Upper lobe of left lung (tissue), 6 donors: ENCODE measurements around the gene DEK. TPM values are rescaled to one million over a fixed set of nuclear protein-coding genes. Genes with fewer than 3 reads are reported as not detected.

ENCODE experiments used
- ATAC-seq, 2 donors: fragments of 200-7000 bp; cut with Tn5 transposase; one replicate each; pipeline ENCODE4 v1.9.1; 2022; ENCODE audit warnings: mild to moderate bottlenecking in 2 of 2, moderate library complexity in 2 of 2; ENCODE audit not compliant: low FRiP score in 2 of 2
- DNase-seq, 2 donors: peaks; one replicate each; pipeline ENCODE4 v3.0.0-alpha.2; 2019 to 2020
- H3K27ac ChIP-seq, 4 donors: fragments of 200-600 bp; sonication (generic); one replicate each; pipeline ENCODE4 v1.5.1; 2016 to 2019
- H3K27me3 ChIP-seq, 4 donors: fragments of 200-600 bp; sonication (generic); one replicate each; pipeline ENCODE4 v1.5.1; 2017 to 2019
- H3K36me3 ChIP-seq, 4 donors: fragments of 200-600 bp; sonication (generic); one replicate each; pipeline ENCODE4 v1.5.1; 2016 to 2019
- H3K4me1 ChIP-seq, 4 donors: fragments of 200-600 bp; sonication (generic); one replicate each; pipeline ENCODE4 v1.5.1; 2018 to 2019
- H3K4me3 ChIP-seq, 4 donors: fragments of 200-600 bp; sonication (generic); one replicate each; pipeline ENCODE4 v1.5.1; 2017 to 2019; ENCODE audit warnings: mild to moderate bottlenecking in 2 of 4, moderate library complexity in 1 of 4
- H3K9me3 ChIP-seq, 4 donors: fragments of 200-600 bp; sonication (generic); one replicate each; pipeline ENCODE4 v1.5.1; 2018 to 2019
- EP300 ChIP-seq, 4 donors: sonication (generic); formaldehyde crosslinking; IDR thresholded peaks; one replicate each; pipeline ENCODE4 v1.5.1; 2017; ENCODE audit warnings: antibody characterized with exemption in 4 of 4, control low read depth in 2 of 4
- POLR2A ChIP-seq, 4 donors: fragments of 450-650 bp; IDR thresholded peaks; one replicate each; pipeline ENCODE4 v1.5.1; 2016 to 2017; ENCODE audit warnings: antibody characterized with exemption in 4 of 4, mild to moderate bottlenecking in 2 of 4
- POLR2AphosphoS5 ChIP-seq, 2 donors: sonication (generic); formaldehyde crosslinking; IDR thresholded peaks; one replicate each; pipeline ENCODE4 v1.5.1; 2017; ENCODE audit warnings: antibody characterized with exemption in 2 of 2
- WGBS, 2 donors: methylation state at CpG; one replicate each; pipeline ENCODE4 v1.1.5; 2017 to 2018; 5-methylcytosine and 5-hydroxymethylcytosine counted together
- total RNA-seq, 6 donors: library from RNA; depleted of rRNA in 4 of 6; stranded (reverse); fragments of >200 nt in 4 of 6; gene quantifications; one replicate each; pipeline versions ENCODE4 v1.1.0 to v1.2.1, GENCODE V29; 2016 to 2021
- TF ChIP-seq, protein P1 (sequence below), 6 experiments: fragments of 450-650 bp in 4 of 6; fragments of 200-600 bp in 2 of 6; sonication (generic) in 2 of 6; IDR thresholded peaks; one replicate each; pipeline ENCODE4 v1.5.1; 2016 to 2019; ENCODE audit warnings: antibody characterized with exemption in 6 of 6
- donor health status: DM: no; HTN: no; CAD: no; lungs with moderate emphysema.
- donor health status: DM: no; HTN: yes; CAD: no; lungs with severe emphysema.

The DEK gene
- total RNA-seq, 6 donors from 2014 or later = 61.5 to 170 (median 92.4) TPM

DNA sequence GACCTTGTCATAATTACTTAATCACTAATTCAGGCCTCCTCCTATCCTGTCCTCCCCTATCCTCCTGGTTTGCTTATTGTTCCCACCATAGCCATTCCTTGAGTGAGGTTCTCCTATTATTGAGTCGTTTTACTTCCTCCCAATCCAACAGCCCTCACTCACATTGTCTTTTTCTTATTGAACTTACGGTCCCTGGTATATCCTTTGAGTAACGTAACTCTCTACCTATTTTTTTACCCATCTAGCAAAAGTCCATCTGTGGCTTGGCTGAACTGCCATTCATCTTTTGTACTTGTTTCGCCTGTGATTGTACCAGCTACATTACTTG is 43.1 kb downstream of the DEK start:
- DNase-seq = no peak
- H3K27me3 ChIP-seq = no peaks in the 10 kb centered on the region
- H3K36me3 ChIP-seq = peaks cover 2 to 75% (median 20%) of the 10 kb centered on the region in 4 donors
- no peaks in the 10 kb centered on the region for H3K9me3 ChIP-seq
- ATAC-seq = no peak
- no peak for TF ChIP-seq EP300 (IDR thresholded peaks at IDR 0.05)
- TF ChIP-seq POLR2AphosphoS5 (IDR thresholded peaks at IDR 0.05) = no peak
- TF ChIP-seq, protein P1, sequence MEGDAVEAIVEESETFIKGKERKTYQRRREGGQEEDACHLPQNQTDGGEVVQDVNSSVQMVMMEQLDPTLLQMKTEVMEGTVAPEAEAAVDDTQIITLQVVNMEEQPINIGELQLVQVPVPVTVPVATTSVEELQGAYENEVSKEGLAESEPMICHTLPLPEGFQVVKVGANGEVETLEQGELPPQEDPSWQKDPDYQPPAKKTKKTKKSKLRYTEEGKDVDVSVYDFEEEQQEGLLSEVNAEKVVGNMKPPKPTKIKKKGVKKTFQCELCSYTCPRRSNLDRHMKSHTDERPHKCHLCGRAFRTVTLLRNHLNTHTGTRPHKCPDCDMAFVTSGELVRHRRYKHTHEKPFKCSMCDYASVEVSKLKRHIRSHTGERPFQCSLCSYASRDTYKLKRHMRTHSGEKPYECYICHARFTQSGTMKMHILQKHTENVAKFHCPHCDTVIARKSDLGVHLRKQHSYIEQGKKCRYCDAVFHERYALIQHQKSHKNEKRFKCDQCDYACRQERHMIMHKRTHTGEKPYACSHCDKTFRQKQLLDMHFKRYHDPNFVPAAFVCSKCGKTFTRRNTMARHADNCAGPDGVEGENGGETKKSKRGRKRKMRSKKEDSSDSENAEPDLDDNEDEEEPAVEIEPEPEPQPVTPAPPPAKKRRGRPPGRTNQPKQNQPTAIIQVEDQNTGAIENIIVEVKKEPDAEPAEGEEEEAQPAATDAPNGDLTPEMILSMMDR (IDR thresholded peaks at IDR 0.05) = no peak
- no peak for TF ChIP-seq POLR2A (IDR thresholded peaks at IDR 0.05)
- 89 to 90% methylated on average over 4 of the region's 4 CpGs for WGBS, 2 donors
- H3K4me3 ChIP-seq = no peak overlapping the region
- no peak overlapping the region for H3K27ac ChIP-seq
- H3K4me1 ChIP-seq = no peaks in the 10 kb centered on the region

DNA sequence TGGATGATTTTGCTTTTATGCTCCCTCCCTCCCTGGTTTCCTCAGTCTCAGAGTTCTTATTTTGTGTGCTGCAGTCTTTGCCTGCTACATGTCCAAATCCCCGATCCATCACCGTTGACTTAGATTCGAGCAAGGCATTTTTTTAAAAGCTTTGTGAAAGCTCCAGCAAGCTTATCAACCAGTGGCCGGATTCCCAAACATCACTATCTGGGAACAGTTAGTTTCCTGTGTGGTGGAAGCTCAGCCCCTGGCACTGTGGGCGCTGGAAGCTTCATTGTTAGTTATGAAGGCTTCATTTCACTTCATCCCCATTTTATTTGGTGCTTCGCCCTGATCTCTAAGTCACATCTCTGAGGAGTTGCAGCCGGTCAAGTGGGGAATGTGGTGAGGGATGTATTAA is 44.7 kb downstream of the DEK start:
- H3K27me3 ChIP-seq = no peaks in the 10 kb centered on the region
- peaks cover 2 to 65% (median 18%) of the 10 kb centered on the region in 4 donors for H3K36me3 ChIP-seq
- TF ChIP-seq, protein P1 (IDR thresholded peaks at IDR 0.05) = no peak
- TF ChIP-seq POLR2AphosphoS5 (IDR thresholded peaks at IDR 0.05) (no peak), POLR2A (IDR thresholded peaks at IDR 0.05) (no peak), EP300 (IDR thresholded peaks at IDR 0.05) (no peak)
- H3K27ac ChIP-seq = no peak overlapping the region
- ATAC-seq = no peak
- H3K4me1 ChIP-seq = no peaks in the 10 kb centered on the region
- H3K9me3 ChIP-seq = no peaks in the 10 kb centered on the region
- H3K4me3 ChIP-seq = no peak overlapping the region
- DNase-seq = no peak
- WGBS, 2 donors = 57 to 80% methylated on average over 7 of the region's 7 CpGs

DNA sequence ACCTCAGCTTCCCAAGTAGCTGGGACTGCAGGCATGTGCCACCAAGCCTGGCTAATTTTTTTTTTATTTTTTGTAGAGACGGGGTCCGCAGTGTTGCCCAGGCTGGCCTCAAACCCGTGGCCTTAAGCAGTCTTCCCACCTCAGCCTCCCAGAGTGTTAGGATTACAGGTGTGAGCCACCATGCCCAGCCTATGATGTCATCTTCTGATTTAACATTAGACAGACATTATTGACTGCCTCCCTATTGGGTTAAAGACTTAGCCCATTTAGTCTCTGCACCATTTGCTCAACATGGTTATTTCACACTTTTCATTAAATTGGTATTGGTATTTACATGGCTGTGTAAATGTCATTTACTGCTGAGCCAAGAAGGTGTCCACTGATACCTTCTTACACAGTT is 46.1 kb downstream of the DEK start:
- Histone ChIP-seq H3K4me1 (no peaks in the 10 kb centered on the region), H3K27ac (no peak overlapping the region), H3K27me3 (no peaks in the 10 kb centered on the region), H3K9me3 (no peaks in the 10 kb centered on the region), H3K4me3 (no peak overlapping the region), H3K36me3 (peaks cover 2 to 60% (median 14%) of the 10 kb centered on the region in 4 donors)
- WGBS, 2 donors = 98% methylated on average over 3 of the region's 3 CpGs
- DNase-seq = no peak
- no peak for ATAC-seq
- no peak for TF ChIP-seq POLR2AphosphoS5 (IDR thresholded peaks at IDR 0.05)
- TF ChIP-seq, protein P1 (IDR thresholded peaks at IDR 0.05) = no peak
- TF ChIP-seq EP300 (IDR thresholded peaks at IDR 0.05) = no peak
- TF ChIP-seq POLR2A (IDR thresholded peaks at IDR 0.05) = no peak

DNA sequence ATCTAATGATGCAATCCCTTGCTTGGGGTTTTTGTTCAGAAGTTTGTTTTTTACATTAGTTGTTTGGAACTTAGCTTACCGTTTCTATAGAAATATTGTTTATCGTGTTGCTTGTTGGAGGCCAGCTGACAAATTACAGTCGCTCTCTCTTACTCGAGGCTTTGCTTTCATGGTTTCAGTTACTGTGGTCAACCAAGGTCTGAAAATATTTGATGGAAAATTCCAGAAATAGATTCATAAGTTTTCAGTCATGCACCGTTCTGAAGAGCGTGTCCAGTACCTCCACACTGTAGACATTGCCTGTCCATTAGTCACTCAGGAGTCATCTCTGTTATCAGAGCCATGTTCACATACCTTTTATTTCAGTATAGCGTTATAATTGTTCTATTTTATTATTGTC is 47.9 kb downstream of the DEK start:
- DNase-seq (no peak), ATAC-seq (no peak)
- Histone ChIP-seq H3K27me3 (no peaks in the 10 kb centered on the region), H3K4me3 (no peak overlapping the region), H3K27ac (no peak overlapping the region), H3K36me3 (peaks cover 0 to 49% (median 9%) of the 10 kb centered on the region in 4 donors), H3K4me1 (no peaks in the 10 kb centered on the region), H3K9me3 (no peaks in the 10 kb centered on the region)
- TF ChIP-seq POLR2AphosphoS5 (IDR thresholded peaks at IDR 0.05) (no peak), POLR2A (IDR thresholded peaks at IDR 0.05) (no peak), EP300 (IDR thresholded peaks at IDR 0.05) (no peak)
- TF ChIP-seq, protein P1 (IDR thresholded peaks at IDR 0.05) = no peak
- 92 to 93% methylated on average over 7 of the region's 7 CpGs for WGBS, 2 donors

DNA sequence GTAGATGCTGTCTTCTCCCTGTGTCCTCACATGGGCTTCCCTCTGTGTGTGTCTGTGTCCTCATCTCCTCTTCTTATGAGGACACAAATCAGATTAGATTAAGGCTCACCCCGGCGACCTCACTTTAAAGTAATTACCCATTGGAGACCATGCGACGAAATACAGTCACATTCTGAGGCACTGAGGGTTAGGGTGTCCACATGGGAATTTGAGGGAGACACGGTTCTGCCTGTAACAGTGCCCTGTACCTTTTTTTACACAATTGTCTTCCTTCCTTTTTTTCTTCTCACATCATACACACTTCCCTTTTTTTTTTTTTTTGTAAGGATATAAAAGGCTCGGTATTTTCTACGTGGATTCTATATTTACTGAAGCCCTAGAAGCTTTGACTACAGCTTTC is 48.9 kb downstream of the DEK start:
- no peaks in the 10 kb centered on the region for H3K9me3 ChIP-seq
- peak overlapping the region in 1 of 4 donors; percentile 45 for H3K27ac ChIP-seq
- no peaks in the 10 kb centered on the region for H3K27me3 ChIP-seq
- WGBS, 2 donors = 71 to 73% methylated on average over 7 of the region's 7 CpGs
- ATAC-seq = peak in 1 of 2 donors; percentile 49
- TF ChIP-seq, protein P1 (IDR thresholded peaks at IDR 0.05) = no peak
- no peak for TF ChIP-seq POLR2AphosphoS5 (IDR thresholded peaks at IDR 0.05)
- TF ChIP-seq EP300 (IDR thresholded peaks at IDR 0.05) = no peak
- no peak for TF ChIP-seq POLR2A (IDR thresholded peaks at IDR 0.05)
- no peak overlapping the region for H3K4me3 ChIP-seq
- H3K36me3 ChIP-seq = peaks cover 0 to 42% (median 9%) of the 10 kb centered on the region in 4 donors
- no peak for DNase-seq
- H3K4me1 ChIP-seq = no peaks in the 10 kb centered on the region
